Activated T-helper 1 cell treated with anti-CD3 and anti-CD28 coated beads, Interleukin-12 subunit alpha, Interleukin-12 subunit beta, Interleukin-2, Interleukin-4 antibody, amounts not matched to agents 30 ng/mL and 10 ng/mL and 1 ng/mL, durations not matched to agents 14 hours and 24 hours and 36 hours (primary cell): ENCODE results near the gene TRPV4. TPM values are rescaled to one million over a fixed set of nuclear protein-coding genes. Genes with fewer than 3 reads are reported as not detected.

Source experiments
- DNase-seq: peaks from one replicate; pipeline ENCODE4 v3.0.0; 2021; ENCODE audit warnings: low spot score
- H3K27ac Mint-ChIP-seq: one replicate; pipeline ENCODE4 v1.8.0; 2021; ENCODE audit warnings: mild to moderate bottlenecking, mixed read lengths
- H3K27me3 Mint-ChIP-seq: one replicate; pipeline ENCODE4 v1.8.0; 2022; ENCODE audit warnings: mild to moderate bottlenecking, moderate library complexity, mixed read lengths; ENCODE audit not compliant: insufficient read depth
- H3K36me3 Mint-ChIP-seq: one replicate; pipeline ENCODE4 v1.8.0; 2021; ENCODE audit warnings: low read depth, mixed read lengths
- H3K4me1 Mint-ChIP-seq: one replicate; pipeline ENCODE4 v1.8.0; 2021; ENCODE audit warnings: low read depth, mixed read lengths
- H3K4me3 Mint-ChIP-seq: one replicate; pipeline ENCODE4 v1.8.0; 2021; ENCODE audit warnings: mild to moderate bottlenecking, moderate library complexity, mixed read lengths
- H3K9me3 Mint-ChIP-seq: one replicate; pipeline ENCODE4 v1.8.0; 2021; ENCODE audit warnings: mixed read lengths
- intact Hi-C: fragments of 100-400 bp; cut with micrococcal nuclease; formaldehyde crosslinking; loops from one replicate; pipeline ENCODE4 v1.15.1; 2024
- total RNA-seq: library from RNA; stranded (reverse); gene quantifications from 2 replicates; pipeline ENCODE4 v1.2.3, GENCODE V29; 2022

The TRPV4 gene
- total RNA-seq, 1 donor from 2014 or later, result not detected

DNA sequence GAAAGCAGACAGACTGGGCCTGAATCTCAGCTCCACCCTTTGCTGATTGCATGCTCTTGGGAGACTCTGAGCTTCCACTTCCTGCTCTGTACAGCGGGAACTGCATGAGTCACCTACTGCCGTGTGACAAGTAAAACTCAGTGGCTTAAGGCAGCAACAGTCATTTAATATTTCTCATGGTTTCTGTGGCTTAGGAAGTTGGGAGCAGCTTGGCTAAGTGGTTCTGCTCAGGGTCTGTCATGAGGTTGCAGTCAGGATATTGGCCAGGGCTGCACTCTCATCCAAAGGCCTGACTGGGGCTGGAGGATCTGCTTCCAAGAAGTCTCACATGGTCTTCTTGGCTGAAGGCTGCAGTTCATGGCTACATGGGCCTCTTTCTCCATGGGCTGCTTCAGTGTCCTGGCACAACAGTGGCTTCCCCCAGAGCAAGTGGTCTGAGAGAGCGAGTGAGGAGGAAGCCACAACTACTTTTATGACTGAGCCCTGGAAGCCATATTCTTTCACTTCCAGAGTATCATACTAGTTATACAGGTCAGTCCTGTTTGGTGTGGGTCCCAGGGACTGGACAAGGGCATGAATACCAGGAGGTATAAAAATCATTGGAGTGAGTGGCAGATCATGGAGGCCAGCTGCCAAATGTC lies 69.9 kb downstream of the TRPV4 start:
- intact Hi-C loops, result no loop called here
- no peak for DNase-seq

DNA sequence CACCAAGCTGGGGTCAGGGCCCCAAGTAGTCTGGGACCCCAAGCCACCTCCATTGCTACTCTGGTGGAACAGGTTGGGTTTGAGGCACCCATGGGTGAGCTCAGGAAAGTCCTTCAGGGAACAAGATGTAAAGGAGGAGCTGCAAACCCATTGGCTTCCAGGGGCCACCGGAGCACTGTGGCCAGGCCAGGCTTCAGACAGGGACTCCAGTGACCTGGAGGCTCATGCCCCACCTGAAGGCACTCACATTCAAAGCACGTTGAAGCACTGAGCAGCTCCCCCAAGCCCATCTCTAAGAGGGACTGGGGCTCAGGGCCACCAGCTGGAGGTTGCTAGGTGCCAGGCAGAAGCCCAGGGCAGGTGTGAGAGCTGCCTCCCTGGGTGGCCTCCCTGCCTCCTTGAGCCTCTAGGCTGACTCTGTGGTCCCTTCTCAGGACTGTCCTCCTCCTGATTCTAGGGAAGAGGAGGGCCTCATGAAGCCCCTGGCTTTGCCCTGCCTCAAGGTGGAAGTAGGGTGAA lies 70.5 kb downstream of the TRPV4 start:
- no peaks in the 10 kb centered on the region for H3K4me1 Mint-ChIP-seq
- no peak overlapping the region for H3K4me3 Mint-ChIP-seq
- no peak overlapping the region for H3K27ac Mint-ChIP-seq
- DNase-seq, result no peak
- H3K9me3 Mint-ChIP-seq, result peaks cover 5% of the 10 kb centered on the region
- no peaks in the 10 kb centered on the region for H3K36me3 Mint-ChIP-seq
- H3K27me3 Mint-ChIP-seq, result no peaks in the 10 kb centered on the region
- intact Hi-C loops, result no loop called here

More for the DNA sequence above, 69.9 kb downstream of the TRPV4 start:
- Mint-ChIP-seq H3K4me3 (no peak overlapping the region), H3K27ac (no peak overlapping the region), H3K27me3 (no peaks in the 10 kb centered on the region), H3K36me3 (no peaks in the 10 kb centered on the region), H3K9me3 (peaks cover 5% of the 10 kb centered on the region), H3K4me1 (no peaks in the 10 kb centered on the region)

DNA sequence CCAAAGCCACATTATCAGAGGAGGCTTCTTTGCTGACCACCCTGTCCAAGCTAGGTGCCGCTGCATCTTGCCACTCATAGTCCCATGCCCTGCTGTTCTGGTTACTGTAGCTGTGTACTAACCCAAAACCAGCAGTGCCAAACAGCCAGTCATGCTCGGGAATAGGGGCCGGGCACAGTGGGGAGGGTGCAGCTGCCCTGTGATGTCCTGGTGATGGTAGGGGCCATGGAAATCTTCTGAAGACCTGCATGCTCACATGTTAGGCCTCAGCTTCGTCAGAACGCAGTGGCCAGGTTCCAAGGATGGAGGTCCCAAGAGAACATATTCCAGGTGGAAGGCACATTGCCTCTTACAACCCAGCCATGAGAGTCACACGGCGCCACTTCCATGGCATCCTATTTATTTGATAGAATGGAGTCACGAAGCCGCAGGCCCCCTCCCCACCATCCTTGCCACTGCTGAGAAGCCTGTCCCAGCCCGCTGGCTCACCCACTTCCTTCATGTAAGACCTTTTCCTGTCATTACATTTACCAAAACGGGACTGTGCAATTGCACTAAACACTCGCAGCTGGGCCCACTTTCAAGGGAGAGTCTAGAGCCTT lies 71.0 kb downstream of the TRPV4 start:
- intact Hi-C loops, result no loop called here
- no peak overlapping the region for H3K27ac Mint-ChIP-seq
- H3K27me3 Mint-ChIP-seq, result no peaks in the 10 kb centered on the region
- no peak for DNase-seq
- no peaks in the 10 kb centered on the region for H3K36me3 Mint-ChIP-seq
- H3K4me3 Mint-ChIP-seq, result no peak overlapping the region
- peaks cover 8% of the 10 kb centered on the region for H3K9me3 Mint-ChIP-seq
- no peaks in the 10 kb centered on the region for H3K4me1 Mint-ChIP-seq

DNA sequence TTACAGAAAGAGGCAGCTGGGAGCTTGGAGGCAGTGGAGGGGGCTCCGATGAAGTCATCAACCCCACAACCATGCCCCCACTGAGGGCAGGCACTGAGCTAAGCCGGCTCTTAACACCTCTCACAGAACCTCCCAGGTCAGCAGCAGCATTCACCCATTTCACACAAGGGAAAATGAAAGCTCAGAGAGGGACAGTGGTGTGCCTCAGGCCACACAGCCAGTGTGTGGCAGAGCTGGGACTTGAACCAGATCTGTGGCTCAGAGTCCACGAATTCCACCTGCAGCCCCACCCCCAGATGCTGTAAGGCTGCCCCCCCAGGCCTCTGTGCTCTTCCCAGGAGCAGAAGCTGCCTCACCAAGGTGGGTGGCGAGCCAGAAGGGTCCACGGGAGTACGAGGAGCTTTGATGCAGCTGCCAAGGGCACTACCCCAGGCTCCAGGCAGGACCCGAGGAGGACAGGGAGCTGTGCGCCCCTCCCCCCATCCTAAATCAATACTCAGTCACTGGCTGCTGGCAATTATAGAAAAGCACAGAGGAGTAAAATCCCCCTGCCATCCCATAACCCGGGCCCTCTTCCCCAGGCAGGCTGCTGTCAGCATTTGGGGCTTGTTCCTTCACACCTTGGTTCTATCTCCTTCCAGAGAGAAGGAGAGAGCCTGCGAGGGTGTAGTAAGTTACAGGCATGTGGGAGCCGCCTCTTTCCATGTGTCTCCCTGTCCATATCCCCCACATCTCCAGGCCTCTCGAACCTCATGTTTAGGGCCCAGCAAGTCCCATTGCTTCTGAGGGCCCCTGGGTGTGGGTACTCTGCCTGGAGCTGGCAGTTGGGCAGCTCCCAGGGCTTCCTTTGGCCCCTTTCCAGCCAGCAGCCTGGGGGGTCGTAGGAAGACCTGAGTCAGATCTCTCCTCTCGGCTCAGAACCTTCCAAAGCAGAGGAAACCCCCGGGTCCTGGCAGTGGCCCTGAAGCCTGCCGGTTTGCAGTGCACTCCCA lies 72.0 kb downstream of the TRPV4 start:
- Mint-ChIP-seq H3K27ac (no peak overlapping the region), H3K27me3 (no peaks in the 10 kb centered on the region), H3K9me3 (peaks cover 17% of the 10 kb centered on the region), H3K36me3 (no peaks in the 10 kb centered on the region), H3K4me1 (no peaks in the 10 kb centered on the region), H3K4me3 (no peak overlapping the region)
- intact Hi-C loops, result no loop called here
- DNase-seq, result no peak

DNA sequence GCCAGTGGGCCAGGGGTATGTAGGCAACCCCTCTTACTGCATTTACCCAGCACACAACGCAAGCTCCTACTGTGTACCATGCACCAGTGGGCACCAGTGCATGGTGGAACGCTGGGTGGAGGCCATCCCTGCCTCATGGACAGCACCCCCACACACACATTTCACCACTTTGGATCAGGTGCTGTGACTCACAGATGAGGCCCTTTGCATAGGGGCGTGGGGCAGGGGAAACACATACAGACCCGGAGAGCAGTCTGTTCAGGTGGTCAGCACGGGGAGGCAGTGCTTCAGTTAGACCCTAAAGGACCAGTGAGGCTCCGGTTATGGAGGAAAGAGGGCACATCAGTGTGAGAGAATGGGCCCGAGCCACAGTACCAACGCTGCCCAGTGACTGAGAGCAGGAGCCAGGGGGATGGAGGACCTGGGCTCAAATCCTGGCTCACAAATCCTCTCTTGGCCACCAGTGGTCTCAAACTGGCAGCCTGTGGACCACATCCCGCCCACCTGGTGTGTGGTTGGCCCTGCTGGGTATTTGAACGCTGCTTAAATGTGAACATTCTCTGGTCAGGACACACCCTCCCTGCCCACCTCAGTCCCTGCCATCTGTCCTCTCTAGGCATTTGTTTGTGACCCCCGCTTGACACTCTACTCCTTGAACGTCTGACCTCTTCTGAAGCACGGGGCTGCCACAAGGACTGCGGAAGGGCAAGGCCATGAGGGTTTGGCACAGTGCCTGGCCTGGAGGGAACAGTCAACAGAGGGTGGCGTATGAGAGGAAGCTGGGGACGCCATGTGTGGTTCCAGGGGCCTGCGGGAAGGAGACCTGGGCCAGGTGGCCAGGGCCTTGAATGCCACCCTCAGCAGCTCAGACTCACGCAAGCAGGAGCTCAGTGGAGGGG lies 72.9 kb downstream of the TRPV4 start:
- no peak overlapping the region for H3K27ac Mint-ChIP-seq
- no peaks in the 10 kb centered on the region for H3K27me3 Mint-ChIP-seq
- H3K4me1 Mint-ChIP-seq, result no peaks in the 10 kb centered on the region
- intact Hi-C loops, result no loop called here
- peaks cover 19% of the 10 kb centered on the region for H3K9me3 Mint-ChIP-seq
- H3K4me3 Mint-ChIP-seq, result no peak overlapping the region
- DNase-seq, result no peak
- H3K36me3 Mint-ChIP-seq, result no peaks in the 10 kb centered on the region

DNA sequence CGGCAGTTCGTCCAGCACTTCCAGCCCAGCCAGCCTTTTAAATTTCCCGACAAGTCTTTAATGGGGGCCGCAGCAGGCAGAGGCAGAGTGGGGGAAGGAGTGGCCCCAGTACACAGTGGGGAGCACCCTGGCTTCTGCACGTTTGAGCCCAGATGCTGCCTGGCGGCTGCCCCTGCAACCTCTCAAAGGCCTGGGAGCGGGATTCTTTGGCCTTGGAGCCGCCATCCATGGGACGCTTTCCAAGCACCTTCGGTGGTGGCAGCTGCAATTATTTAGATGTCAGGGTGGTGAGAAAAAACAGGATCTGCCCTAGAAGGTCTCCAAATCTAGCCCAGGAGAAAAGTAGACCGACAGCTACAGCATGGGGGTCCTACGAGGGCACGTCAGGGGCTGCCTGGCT lies 73.6 kb downstream of the TRPV4 start:
- no peaks in the 10 kb centered on the region for H3K4me1 Mint-ChIP-seq
- H3K4me3 Mint-ChIP-seq, result no peak overlapping the region
- H3K27ac Mint-ChIP-seq, result no peak overlapping the region
- no peaks in the 10 kb centered on the region for H3K27me3 Mint-ChIP-seq
- intact Hi-C loops, result no loop called here
- DNase-seq, result no peak
- H3K9me3 Mint-ChIP-seq, result peaks cover 19% of the 10 kb centered on the region
- no peaks in the 10 kb centered on the region for H3K36me3 Mint-ChIP-seq

DNA sequence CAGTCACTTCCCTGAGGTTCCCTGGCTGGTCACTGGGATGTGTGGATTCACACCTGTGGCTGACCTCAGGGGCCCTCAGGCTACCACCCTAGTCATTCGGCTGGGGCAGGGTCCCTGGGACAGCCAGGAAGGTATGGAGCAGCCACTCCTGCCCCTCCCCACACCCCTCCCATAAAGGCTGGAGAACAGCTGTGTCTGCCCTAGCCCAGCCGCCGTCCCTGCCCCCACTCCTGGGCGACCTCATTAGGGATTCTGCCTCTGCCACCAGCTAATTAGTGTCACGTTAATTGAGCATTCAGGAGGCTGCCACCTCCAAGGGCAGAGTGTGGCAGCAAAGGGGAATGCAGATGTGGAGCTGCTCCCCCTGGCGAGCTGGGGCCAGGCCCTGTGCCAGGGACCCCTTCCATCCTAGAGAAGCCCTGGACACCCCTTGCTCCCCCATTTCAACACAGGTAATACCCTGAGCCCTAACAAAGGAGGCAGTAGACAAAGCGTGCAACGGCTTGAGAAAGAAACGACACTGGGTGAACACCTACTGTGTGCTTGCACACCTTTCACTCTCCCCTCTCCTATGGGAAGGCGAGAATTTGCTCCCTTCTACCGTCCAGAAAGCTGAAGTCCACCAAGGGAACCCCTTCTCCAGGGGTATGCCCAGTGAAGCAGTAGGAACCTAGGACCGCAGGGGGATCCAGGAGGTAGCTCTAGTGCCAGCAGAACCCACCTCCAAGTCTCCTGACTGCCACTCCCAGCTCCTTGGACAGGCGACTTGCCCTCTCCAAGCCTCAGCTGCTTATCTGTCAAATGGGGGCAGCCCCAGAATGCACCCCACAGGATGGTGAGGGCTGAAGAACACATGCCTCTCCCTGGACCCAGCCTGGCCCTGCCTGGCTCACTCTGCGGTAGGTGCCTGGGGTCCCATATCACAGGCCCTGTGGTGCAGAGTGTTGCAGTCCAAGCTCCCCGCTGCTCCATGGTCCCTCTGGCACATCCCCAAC lies 74.5 kb downstream of the TRPV4 start:
- Mint-ChIP-seq H3K36me3 (no peaks in the 10 kb centered on the region), H3K27me3 (no peaks in the 10 kb centered on the region), H3K27ac (no peak overlapping the region), H3K4me3 (no peak overlapping the region), H3K4me1 (no peaks in the 10 kb centered on the region), H3K9me3 (peaks cover 19% of the 10 kb centered on the region)
- intact Hi-C loops, result no loop called here
- no peak for DNase-seq

DNA sequence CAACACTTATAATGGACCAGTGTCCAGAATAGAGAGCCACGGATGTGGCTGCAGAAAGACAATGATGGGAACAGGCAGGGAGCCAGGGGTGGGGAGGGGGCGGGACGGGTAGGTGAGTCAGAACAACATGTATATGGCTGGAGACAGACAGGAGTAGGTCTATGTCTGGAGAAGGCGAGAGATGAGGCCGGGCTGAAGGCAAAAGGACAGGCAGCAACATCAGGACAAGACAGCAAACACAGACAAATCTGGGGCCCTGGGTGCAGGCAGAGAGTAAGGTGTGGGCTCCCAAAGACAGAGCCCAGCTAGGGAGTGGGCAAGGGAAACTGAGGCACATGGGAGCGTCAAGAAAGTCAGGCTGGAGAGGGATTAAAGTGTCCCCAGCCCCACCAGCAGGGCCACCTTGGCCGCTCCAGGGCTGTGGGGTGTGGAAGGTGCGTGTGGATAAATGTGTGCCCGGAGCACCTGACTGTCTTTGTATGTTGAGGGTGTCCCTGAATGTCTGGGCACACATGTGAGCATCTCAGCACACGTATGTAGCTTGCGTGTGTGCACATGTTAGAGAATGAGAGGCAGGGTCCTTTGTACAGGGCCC lies 75.4 kb downstream of the TRPV4 start:
- peaks cover 14% of the 10 kb centered on the region for H3K9me3 Mint-ChIP-seq
- no peak overlapping the region for H3K27ac Mint-ChIP-seq
- DNase-seq, result no peak
- H3K4me3 Mint-ChIP-seq, result no peak overlapping the region
- no peaks in the 10 kb centered on the region for H3K36me3 Mint-ChIP-seq
- no peaks in the 10 kb centered on the region for H3K27me3 Mint-ChIP-seq
- intact Hi-C loops, result no loop called here
- H3K4me1 Mint-ChIP-seq, result no peaks in the 10 kb centered on the region

DNA sequence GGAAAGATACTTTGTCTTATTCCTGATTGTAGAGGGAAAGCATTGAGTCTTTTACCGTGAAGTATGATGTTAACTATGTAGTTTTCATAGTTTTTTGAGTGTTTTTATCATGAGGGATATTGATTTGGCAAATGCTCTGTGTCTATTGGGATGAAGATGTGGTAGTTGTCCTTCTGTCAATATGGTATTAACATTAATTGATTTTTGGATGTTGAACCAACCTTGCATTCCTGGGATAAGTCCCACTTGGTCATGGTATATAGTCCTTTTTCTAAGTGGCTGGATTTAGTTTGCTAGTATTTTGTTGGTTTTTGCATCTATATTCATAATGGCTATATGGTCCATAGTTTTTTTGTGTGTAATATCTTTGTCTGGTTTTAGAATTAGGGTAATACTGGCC lies 76.7 kb downstream of the TRPV4 start:
- Mint-ChIP-seq H3K9me3 (peaks cover 14% of the 10 kb centered on the region), H3K4me3 (no peak overlapping the region), H3K4me1 (no peaks in the 10 kb centered on the region), H3K36me3 (no peaks in the 10 kb centered on the region), H3K27me3 (no peaks in the 10 kb centered on the region), H3K27ac (no peak overlapping the region)
- intact Hi-C loops, result no loop called here
- no peak for DNase-seq

DNA sequence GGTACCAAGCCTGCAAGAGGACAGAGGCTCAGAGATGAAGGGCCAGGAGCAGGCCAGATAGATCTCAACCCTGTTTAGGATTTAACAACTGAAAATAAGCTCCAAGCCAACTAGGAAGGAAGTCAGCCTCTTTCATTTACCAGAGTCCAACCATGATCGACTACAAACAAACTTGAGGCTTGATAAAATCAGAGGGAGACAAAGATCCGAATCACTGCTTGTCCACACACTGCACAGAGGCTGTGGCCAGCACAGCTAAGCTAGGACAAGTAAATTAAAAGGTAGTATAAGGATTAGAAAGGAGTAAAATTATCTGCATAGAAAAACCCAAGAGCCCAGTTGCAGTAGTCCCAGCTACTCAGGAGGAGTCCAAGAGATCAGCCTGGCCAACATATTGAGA lies 79.2 kb downstream of the TRPV4 start:
- Mint-ChIP-seq H3K27ac (no peak overlapping the region), H3K36me3 (no peaks in the 10 kb centered on the region), H3K4me3 (no peak overlapping the region), H3K27me3 (peaks cover 5% of the 10 kb centered on the region), H3K4me1 (no peaks in the 10 kb centered on the region), H3K9me3 (peaks cover 14% of the 10 kb centered on the region)
- intact Hi-C loops, result no loop called here
- no peak for DNase-seq

DNA sequence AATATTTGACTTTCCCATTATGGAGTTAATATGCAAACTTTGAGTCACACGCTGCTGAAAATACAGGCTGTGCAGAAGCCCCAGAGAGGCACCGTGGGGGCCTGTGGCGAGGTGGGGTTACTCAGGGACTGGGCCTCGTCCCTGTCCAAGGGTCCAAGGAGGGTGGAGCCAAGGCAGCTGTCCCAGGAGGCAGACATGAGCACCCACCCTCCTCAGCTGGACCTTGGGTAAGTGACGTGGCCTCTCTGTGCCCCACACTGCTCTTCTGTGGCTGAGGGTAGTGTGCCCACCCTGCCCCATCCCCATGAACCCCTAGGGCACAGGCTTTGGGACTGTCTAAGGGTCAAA lies 80.2 kb downstream of the TRPV4 start:
- no peak for DNase-seq
- no peak overlapping the region for H3K27ac Mint-ChIP-seq
- peaks cover 9% of the 10 kb centered on the region for H3K27me3 Mint-ChIP-seq
- no peak overlapping the region for H3K4me3 Mint-ChIP-seq
- peaks cover 14% of the 10 kb centered on the region for H3K9me3 Mint-ChIP-seq
- no peaks in the 10 kb centered on the region for H3K36me3 Mint-ChIP-seq
- H3K4me1 Mint-ChIP-seq, result no peaks in the 10 kb centered on the region
- intact Hi-C loops, result no loop called here
